Vagina (tissue), 2 donors: ENCODE data around the gene CGNL1. TPM values are rescaled to one million over a fixed set of nuclear protein-coding genes. Genes with fewer than 3 reads are reported as not detected.
A peak's percentile ranks its signal among the peaks of the same experiment; 100 is the strongest.

Source experiments
- DNase-seq, 2 donors: peaks; one replicate each; pipeline ENCODE4 v3.0.0-alpha.2; 2017; ENCODE audit errors: extremely low spot score in 2 of 2
- H3K27ac ChIP-seq: fragments of 200-600 bp; sonication (generic); one replicate; pipeline ENCODE4 v1.5.1; 2019
- H3K27me3 ChIP-seq: fragments of 200-600 bp; sonication (generic); one replicate; pipeline ENCODE4 v1.5.1; 2019
- H3K36me3 ChIP-seq, 2 donors: fragments of 200-600 bp; sonication (generic); one replicate each; pipeline ENCODE4 v1.5.1; 2017 to 2019
- H3K4me1 ChIP-seq: fragments of 200-600 bp; sonication (generic); one replicate; pipeline ENCODE4 v1.5.1; 2019
- H3K4me3 ChIP-seq, 2 donors: fragments of 200-600 bp; sonication (generic); 1 replicate in 1 of 2; 2 replicates in 1 of 2; pipeline ENCODE4 v1.5.1; 2016 to 2019
- H3K9me3 ChIP-seq: fragments of 200-600 bp; sonication (generic); one replicate; pipeline ENCODE4 v1.5.1; 2019
- POLR2A ChIP-seq, 2 donors: fragments of 450-650 bp; IDR thresholded peaks; one replicate each; pipeline ENCODE4 v1.6.1; 2017; ENCODE audit warnings: antibody characterized with exemption in 2 of 2, mild to moderate bottlenecking in 2 of 2, moderate library complexity in 2 of 2
- POLR2AphosphoS5 ChIP-seq, 2 donors: sonication (generic); formaldehyde crosslinking; IDR thresholded peaks; one replicate each; pipeline ENCODE4 v1.9.0; 2017; ENCODE audit warnings: antibody characterized with exemption in 2 of 2, mild to moderate bottlenecking in 2 of 2, low read depth in 1 of 2; ENCODE audit not compliant: insufficient read depth in 1 of 2
- intact Hi-C: fragments of 100-400 bp; cut with DNase I; formaldehyde crosslinking; loops from one replicate; pipeline ENCODE4 v1.15.1; 2023
- total RNA-seq: library from RNA; depleted of rRNA; stranded (reverse); fragments of >200 nt; gene quantifications from one replicate; pipeline ENCODE4 v1.2.3, GENCODE V29; 2016
- TF ChIP-seq, protein P1 (sequence below), 3 experiments: fragments of 450-650 bp in 2 of 3; fragments of 200-600 bp in 1 of 3; sonication (generic) in 1 of 3; IDR thresholded peaks; one replicate each; pipeline ENCODE4 v1.5.1; 2017 to 2019; ENCODE audit warnings: antibody characterized with exemption in 3 of 3, mild to moderate bottlenecking in 2 of 3, moderate library complexity in 2 of 3

CGNL1 gene
- total RNA-seq, 1 donor from 2014 or later: 38.3 TPM

DNA sequence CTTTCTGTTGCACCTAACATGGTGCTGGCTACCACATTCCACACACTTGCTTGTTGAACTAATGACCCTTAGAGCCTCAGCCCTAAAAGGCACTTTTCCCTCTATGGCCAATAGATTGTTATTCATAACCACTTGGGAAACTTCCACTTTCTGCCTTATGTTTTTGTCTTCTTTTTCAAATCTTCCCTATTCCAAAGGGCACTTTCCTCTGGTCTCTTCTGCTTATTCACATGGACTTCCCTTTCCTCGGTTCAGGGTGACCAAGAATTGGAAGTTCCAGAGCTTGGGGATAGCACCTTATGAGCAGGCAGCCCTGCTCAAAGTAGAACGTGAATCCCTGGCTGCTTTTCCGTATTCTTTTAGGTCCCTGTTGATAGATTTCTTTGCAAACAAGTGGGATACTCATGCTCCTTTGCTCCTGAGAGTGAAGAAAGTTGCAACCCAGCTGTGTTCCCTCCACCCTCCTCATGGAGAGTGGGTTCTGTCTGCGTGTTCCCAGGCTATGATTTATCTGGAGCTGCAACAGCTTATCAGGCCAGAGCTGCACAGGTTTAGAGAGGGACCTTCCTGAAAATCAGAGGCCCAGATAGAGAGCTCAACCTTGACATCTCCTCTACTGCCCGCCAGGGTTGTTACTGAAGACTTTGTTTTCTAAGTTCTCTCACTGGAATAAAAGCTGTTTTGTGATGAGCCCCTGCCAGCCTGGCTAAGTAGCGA is 156.6 kb downstream of the CGNL1 start:
- Histone ChIP-seq H3K9me3 (no peaks in the 10 kb centered on the region), H3K27ac (peak overlapping the region; percentile 56), H3K27me3 (no peaks in the 10 kb centered on the region), H3K4me1 (peaks cover 38% of the 10 kb centered on the region), H3K4me3 (no peak overlapping the region), H3K36me3 (no peaks in the 10 kb centered on the region)
- no peak for DNase-seq
- no peak for TF ChIP-seq POLR2A (IDR thresholded peaks at IDR 0.05)
- TF ChIP-seq, protein P1, sequence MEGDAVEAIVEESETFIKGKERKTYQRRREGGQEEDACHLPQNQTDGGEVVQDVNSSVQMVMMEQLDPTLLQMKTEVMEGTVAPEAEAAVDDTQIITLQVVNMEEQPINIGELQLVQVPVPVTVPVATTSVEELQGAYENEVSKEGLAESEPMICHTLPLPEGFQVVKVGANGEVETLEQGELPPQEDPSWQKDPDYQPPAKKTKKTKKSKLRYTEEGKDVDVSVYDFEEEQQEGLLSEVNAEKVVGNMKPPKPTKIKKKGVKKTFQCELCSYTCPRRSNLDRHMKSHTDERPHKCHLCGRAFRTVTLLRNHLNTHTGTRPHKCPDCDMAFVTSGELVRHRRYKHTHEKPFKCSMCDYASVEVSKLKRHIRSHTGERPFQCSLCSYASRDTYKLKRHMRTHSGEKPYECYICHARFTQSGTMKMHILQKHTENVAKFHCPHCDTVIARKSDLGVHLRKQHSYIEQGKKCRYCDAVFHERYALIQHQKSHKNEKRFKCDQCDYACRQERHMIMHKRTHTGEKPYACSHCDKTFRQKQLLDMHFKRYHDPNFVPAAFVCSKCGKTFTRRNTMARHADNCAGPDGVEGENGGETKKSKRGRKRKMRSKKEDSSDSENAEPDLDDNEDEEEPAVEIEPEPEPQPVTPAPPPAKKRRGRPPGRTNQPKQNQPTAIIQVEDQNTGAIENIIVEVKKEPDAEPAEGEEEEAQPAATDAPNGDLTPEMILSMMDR (IDR thresholded peaks at IDR 0.05): no peak
- TF ChIP-seq POLR2AphosphoS5 (IDR thresholded peaks at IDR 0.05; ENCODE audit: insufficient read depth in 1 of 2, low read depth in 1 of 2): no peak
- intact Hi-C loops: no loop called here

DNA sequence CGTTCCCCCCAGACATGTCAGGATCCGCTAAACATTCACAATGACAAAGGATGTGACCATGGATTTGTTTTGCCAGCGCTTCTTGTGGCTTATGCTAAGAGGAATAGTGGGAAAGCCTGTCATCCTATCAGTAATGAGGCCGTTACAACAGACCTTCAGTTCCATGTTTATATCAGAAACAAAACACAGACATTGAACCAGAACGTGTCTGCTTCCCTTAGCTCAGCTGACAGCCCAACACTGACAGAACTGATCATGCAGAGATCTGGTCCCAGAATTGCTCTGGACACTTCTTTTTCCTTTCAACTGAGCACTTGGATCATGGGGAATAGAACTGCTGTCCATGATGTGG is 157.1 kb downstream of the CGNL1 start:
- H3K4me1 ChIP-seq: peaks cover 43% of the 10 kb centered on the region
- no peak overlapping the region for H3K4me3 ChIP-seq
- H3K27ac ChIP-seq: peak overlapping the region; percentile 56
- no peaks in the 10 kb centered on the region for H3K27me3 ChIP-seq
- no peaks in the 10 kb centered on the region for H3K36me3 ChIP-seq
- no peak for DNase-seq
- intact Hi-C loops: no loop called here
- TF ChIP-seq POLR2AphosphoS5 (IDR thresholded peaks at IDR 0.05; ENCODE audit: insufficient read depth in 1 of 2, low read depth in 1 of 2): no peak
- TF ChIP-seq POLR2A (IDR thresholded peaks at IDR 0.05): no peak
- TF ChIP-seq, protein P1 (IDR thresholded peaks at IDR 0.05): no peak
- no peaks in the 10 kb centered on the region for H3K9me3 ChIP-seq

DNA sequence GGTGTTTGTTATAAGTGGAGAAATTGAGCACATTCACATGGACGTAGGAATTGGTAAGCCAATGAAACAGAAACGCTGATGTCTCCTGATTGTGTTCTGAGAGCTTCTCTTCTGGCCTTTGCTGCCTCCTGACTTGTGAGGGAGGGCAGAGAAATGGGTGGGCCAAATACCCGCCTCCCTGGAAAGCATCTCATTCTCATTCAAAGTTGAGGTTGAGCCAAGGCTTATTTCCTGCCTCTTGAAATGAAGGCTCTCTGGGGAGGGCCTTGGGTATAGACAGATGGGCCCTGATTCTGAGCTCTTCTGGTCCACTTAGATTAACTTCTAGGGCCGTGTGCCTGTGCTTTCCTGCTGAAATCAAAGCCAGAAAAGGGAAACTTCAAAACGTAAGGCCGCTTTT is 158.0 kb downstream of the CGNL1 start:
- no peak for TF ChIP-seq POLR2AphosphoS5 (IDR thresholded peaks at IDR 0.05; ENCODE audit: insufficient read depth in 1 of 2, low read depth in 1 of 2)
- intact Hi-C loops: no loop called here

DNA sequence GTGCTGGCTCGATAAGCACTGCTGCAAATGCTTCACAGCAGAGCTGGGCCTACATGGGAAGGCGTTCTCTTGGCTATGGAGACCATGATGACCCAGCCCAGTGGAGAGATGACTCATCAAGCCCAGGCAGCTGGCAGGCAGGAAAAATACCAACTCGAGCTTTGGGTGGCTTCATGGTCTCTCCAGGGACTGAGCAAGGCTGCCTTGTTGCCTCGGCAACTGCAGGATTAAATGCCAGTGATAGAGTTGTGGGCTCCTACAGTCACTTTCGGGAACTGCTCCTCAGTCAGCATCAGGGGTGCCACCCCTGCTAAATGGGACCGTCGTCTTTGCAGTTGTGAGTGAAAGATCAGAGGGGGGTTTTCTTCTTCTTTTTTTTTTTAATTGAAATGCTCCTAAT is 160.8 kb downstream of the CGNL1 start:
- TF ChIP-seq POLR2AphosphoS5 (IDR thresholded peaks at IDR 0.05; ENCODE audit: insufficient read depth in 1 of 2, low read depth in 1 of 2) (no peak), POLR2A (IDR thresholded peaks at IDR 0.05) (no peak)
- TF ChIP-seq, protein P1 (IDR thresholded peaks at IDR 0.05): no peak
- DNase-seq: no peak
- intact Hi-C loops: no loop called here
- H3K27ac ChIP-seq: peak overlapping the region; percentile 54
- no peaks in the 10 kb centered on the region for H3K36me3 ChIP-seq
- H3K4me1 ChIP-seq: peaks cover 42% of the 10 kb centered on the region
- H3K27me3 ChIP-seq: no peaks in the 10 kb centered on the region
- H3K9me3 ChIP-seq: no peaks in the 10 kb centered on the region
- no peak overlapping the region for H3K4me3 ChIP-seq

More for the DNA sequence above, 158.0 kb downstream of the CGNL1 start:
- Histone ChIP-seq H3K27me3 (no peaks in the 10 kb centered on the region), H3K27ac (peak overlapping the region; percentile 56), H3K9me3 (no peaks in the 10 kb centered on the region), H3K4me1 (peaks cover 46% of the 10 kb centered on the region), H3K4me3 (no peak overlapping the region), H3K36me3 (no peaks in the 10 kb centered on the region)
- DNase-seq: no peak

DNA sequence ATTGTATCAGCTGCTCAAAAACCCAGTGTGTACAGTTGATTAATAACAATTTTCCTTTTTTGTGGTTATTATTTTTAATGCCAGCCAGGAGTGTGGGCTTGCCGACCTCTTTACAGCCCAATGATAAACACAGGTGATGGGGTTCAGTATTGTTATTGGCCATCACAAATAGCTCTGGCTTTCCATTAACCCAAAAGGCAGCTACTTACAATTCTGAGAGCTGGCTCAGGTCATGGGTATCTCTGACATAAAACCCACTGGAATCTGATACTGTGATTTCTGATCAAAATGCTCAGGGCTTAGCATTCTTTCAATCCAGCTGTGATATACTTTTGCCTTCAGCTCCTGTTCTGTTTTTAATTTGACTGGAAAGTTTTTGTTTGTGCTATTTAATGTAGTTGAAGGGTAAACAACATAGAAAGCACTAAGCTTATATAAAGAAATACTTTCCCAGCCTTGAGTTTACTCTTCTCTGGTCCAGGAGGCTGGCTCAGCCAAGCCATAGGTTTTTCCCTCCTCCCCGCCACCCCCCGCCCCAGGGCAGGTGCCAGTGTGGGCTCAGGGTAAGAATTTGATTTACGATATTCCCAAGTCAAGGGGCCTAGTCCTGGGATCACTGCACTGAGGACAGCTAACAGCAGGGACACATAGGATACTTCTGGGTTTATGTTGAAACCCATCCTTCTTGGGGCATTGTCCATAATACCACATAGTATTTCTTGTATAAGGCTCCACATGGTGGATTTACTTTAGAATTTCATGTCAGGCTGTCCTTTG is 161.4 kb downstream of the CGNL1 start:
- Histone ChIP-seq H3K27ac (peak overlapping the region; percentile 54), H3K27me3 (no peaks in the 10 kb centered on the region), H3K36me3 (no peaks in the 10 kb centered on the region), H3K9me3 (no peaks in the 10 kb centered on the region), H3K4me3 (no peak overlapping the region), H3K4me1 (peaks cover 48% of the 10 kb centered on the region)
- TF ChIP-seq POLR2AphosphoS5 (IDR thresholded peaks at IDR 0.05; ENCODE audit: insufficient read depth in 1 of 2, low read depth in 1 of 2): no peak
- TF ChIP-seq, protein P1 (IDR thresholded peaks at IDR 0.05): no peak
- no peak for TF ChIP-seq POLR2A (IDR thresholded peaks at IDR 0.05)
- intact Hi-C loops: no loop called here
- DNase-seq: no peak
